ENCODE data around the gene KRTAP10-3. TPM values are rescaled to one million over a fixed set of nuclear protein-coding genes. Genes with fewer than 3 reads are reported as not detected.

The KRTAP10-3 gene
- total and polyA plus RNA-seq, 9 of the 15 experiments (the other 6 are each of a cell fraction or from before 2014, with no cell fraction given), result not detected

- peak; percentile 63 for TF ChIP-seq POLR2AphosphoS5 (IDR thresholded peaks at IDR 0.05; ENCODE audit: control insufficient read depth, insufficient read depth, low read depth, low read length)
- peak; percentile 43; the same call in 1 of the 2 replicates for TF ChIP-seq ZFPM2 (CRISPR knock-in tag; IDR thresholded peaks at IDR 0.05)
- TF ChIP-seq ARID3A (IDR thresholded peaks at IDR 0.05; ENCODE audit: borderline replicate concordance, low read depth, low read length), result 0 out of 2 replicates have a peak, but pooled peaks have one; percentile 52
- no peak for TF ChIP-seq KLF6 (CRISPR knock-in tag; IDR thresholded peaks at IDR 0.05; ENCODE audit: borderline replicate concordance)
- peak; percentile 21; the same call in 1 of the 2 replicates for TF ChIP-seq MYC (IDR thresholded peaks at IDR 0.05; ENCODE audit: low read depth, low read length)
- no peak for TF ChIP-seq MYC (CRISPR knock-in tag; IDR thresholded peaks at IDR 0.05; ENCODE audit: borderline replicate concordance, low read depth)
- peak; percentile 49; the same call in 1 of the 2 replicates for TF ChIP-seq TFAP4 (CRISPR knock-in tag; IDR thresholded peaks at IDR 0.05; ENCODE audit: borderline replicate concordance)
- peak; percentile 78; the same call in 1 of the 2 replicates for TF ChIP-seq NR1H2 (CRISPR knock-in tag; IDR thresholded peaks at IDR 0.05)
- peak; percentile 77 for TF ChIP-seq HDAC3 (IDR thresholded peaks at IDR 0.05; ENCODE audit: borderline replicate concordance, partially characterized antibody)
- TF ChIP-seq JUND (IDR thresholded peaks at IDR 0.05; ENCODE audit: borderline replicate concordance, low read depth, low read length), result peak; percentile 54
- TF ChIP-seq JUND (tag; IDR thresholded peaks at IDR 0.05; ENCODE audit: borderline replicate concordance, low read depth, low read length), result peak; percentile 33; the same call in 1 of the 3 replicates
- peak; percentile 59; the same call in 1 of the 2 replicates for TF ChIP-seq CXXC5 (CRISPR knock-in tag; IDR thresholded peaks at IDR 0.05)
- no peak for TF ChIP-seq RREB1 (CRISPR knock-in tag; IDR thresholded peaks at IDR 0.05)
- peak; percentile 49; the same call in 1 of the 2 replicates for TF ChIP-seq ZNF134 (CRISPR knock-in tag; conservative IDR thresholded peaks at IDR 0.05)
- 0 out of 2 replicates have a peak, but pooled peaks have one; percentile 29 for TF ChIP-seq MECOM (CRISPR knock-in tag; IDR thresholded peaks at IDR 0.05)
- peak; percentile 40; the same call in 1 of the 2 replicates for TF ChIP-seq RNF2 (IDR thresholded peaks at IDR 0.05)
- 0 out of 2 replicates have a peak, but pooled peaks have one; percentile 46 for TF ChIP-seq ZNF644 (tag; IDR thresholded peaks at IDR 0.05; ENCODE audit: low read depth)
- no peak for TF ChIP-seq CREB1 (IDR thresholded peaks at IDR 0.05)
- TF ChIP-seq CREB1 (CRISPR knock-in tag; IDR thresholded peaks at IDR 0.05), result peak; percentile 41
- no peak for TF ChIP-seq MAFK (IDR thresholded peaks at IDR 0.05; ENCODE audit: low read length)
These were observed 35.2 kb upstream of the KRTAP10-3 start (continued) for GRCh38 chr21:44593598-44594405.
